Neural crest cell (in vitro differentiated cells): ENCODE results near the gene SLC17A9. TPM values are rescaled to one million over a fixed set of nuclear protein-coding genes. Genes with fewer than 3 reads are reported as not detected.
"Not testable (repeated sequence)": the region's sequence is repeated elsewhere in the genome, so short reads cannot be mapped to it uniquely, and the experiment has no call there.

Source experiments
- DNase-seq: peaks from one replicate; pipeline ENCODE4 v3.0.0; 2021; ENCODE audit warnings: low read depth, mixed read lengths, low spot score
- H3K27ac Mint-ChIP-seq: one replicate; pipeline ENCODE4 v1.8.0; 2021; ENCODE audit warnings: mild to moderate bottlenecking, mixed read lengths; ENCODE audit not compliant: unreplicated experiment
- H3K27me3 Mint-ChIP-seq: 2 replicates; pipeline ENCODE4 v1.8.0; 2021; ENCODE audit warnings: low read depth, mild to moderate bottlenecking, mixed read lengths
- H3K36me3 Mint-ChIP-seq: 2 replicates; pipeline ENCODE4 v1.8.0; 2021; ENCODE audit warnings: low read depth, mild to moderate bottlenecking, mixed read lengths
- H3K4me1 Mint-ChIP-seq: 2 replicates; pipeline ENCODE4 v1.8.0; 2021; ENCODE audit warnings: mixed read lengths
- H3K4me3 Mint-ChIP-seq: one replicate; pipeline ENCODE4 v1.8.0; 2021; ENCODE audit warnings: mild to moderate bottlenecking, mixed read lengths
- H3K9me3 Mint-ChIP-seq: 2 replicates; pipeline ENCODE4 v1.8.0; 2021; ENCODE audit warnings: mixed read lengths
- total RNA-seq: library from RNA; stranded (reverse); gene quantifications from 2 replicates; pipeline ENCODE4 v1.2.1, GENCODE V29; 2021
- TF ChIP-seq, protein P1 (sequence below): fragments of 200-600 bp; sonication (generic); conservative IDR thresholded peaks from 2 replicates; pipeline ENCODE4 v1.5.0; 2021; ENCODE audit warnings: antibody characterized with exemption, mild to moderate bottlenecking

Gene SLC17A9
- total RNA-seq, 1 donor from 2014 or later: 1.2 TPM

DNA sequence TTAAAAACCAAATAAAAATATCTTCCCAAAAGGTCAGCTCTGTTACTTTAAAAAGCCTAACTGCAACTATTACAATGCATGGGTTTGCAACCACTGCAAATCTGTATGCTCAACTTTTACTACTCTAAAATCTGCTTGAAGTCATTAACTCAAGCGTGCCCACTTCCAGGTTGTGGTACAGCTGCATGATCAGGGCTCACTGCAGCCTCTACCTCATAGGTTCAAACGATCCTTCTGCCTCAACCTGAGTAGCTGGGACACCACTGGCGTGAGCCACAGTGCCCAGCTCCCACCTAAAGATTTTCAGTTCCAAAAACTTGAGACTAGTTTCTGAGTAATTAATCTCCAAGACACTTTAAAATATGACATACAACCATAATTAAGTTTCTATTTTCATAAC lies 34.4 kb upstream of the SLC17A9 start:
- Mint-ChIP-seq H3K27ac (no peak overlapping the region), H3K9me3 (no peaks in the 10 kb centered on the region), H3K27me3 (no peaks in the 10 kb centered on the region), H3K4me1 (peaks cover 74% of the 10 kb centered on the region), H3K4me3 (peak overlapping the region; percentile 28), H3K36me3 (no peaks in the 10 kb centered on the region)
- DNase-seq: no peak
- TF ChIP-seq, protein P1, sequence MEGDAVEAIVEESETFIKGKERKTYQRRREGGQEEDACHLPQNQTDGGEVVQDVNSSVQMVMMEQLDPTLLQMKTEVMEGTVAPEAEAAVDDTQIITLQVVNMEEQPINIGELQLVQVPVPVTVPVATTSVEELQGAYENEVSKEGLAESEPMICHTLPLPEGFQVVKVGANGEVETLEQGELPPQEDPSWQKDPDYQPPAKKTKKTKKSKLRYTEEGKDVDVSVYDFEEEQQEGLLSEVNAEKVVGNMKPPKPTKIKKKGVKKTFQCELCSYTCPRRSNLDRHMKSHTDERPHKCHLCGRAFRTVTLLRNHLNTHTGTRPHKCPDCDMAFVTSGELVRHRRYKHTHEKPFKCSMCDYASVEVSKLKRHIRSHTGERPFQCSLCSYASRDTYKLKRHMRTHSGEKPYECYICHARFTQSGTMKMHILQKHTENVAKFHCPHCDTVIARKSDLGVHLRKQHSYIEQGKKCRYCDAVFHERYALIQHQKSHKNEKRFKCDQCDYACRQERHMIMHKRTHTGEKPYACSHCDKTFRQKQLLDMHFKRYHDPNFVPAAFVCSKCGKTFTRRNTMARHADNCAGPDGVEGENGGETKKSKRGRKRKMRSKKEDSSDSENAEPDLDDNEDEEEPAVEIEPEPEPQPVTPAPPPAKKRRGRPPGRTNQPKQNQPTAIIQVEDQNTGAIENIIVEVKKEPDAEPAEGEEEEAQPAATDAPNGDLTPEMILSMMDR: no peak

DNA sequence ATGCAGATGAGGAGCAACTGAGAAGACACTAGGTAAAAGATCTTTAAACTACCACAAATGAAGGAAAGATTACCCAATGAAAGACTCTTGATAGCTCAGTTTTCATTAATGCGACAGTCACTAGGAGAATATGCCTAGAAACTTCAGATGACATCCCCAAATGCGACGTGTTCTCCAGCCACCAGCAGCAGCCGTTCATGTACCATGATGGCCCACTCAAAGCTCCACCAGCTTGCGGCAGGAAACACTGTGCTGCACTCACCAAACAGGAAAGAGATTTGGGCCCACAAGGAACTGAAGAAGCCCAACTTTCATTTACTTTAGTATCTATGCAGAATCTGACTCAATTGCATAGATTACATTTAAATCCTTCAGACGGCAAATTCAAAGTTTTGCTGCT lies 33.7 kb upstream of the SLC17A9 start:
- no peaks in the 10 kb centered on the region for H3K27me3 Mint-ChIP-seq
- H3K27ac Mint-ChIP-seq: no peak overlapping the region
- H3K4me1 Mint-ChIP-seq: peaks cover 75% of the 10 kb centered on the region
- H3K36me3 Mint-ChIP-seq: no peaks in the 10 kb centered on the region
- no peak overlapping the region for H3K4me3 Mint-ChIP-seq
- TF ChIP-seq, protein P1: no peak
- H3K9me3 Mint-ChIP-seq: no peaks in the 10 kb centered on the region
- DNase-seq: no peak

DNA sequence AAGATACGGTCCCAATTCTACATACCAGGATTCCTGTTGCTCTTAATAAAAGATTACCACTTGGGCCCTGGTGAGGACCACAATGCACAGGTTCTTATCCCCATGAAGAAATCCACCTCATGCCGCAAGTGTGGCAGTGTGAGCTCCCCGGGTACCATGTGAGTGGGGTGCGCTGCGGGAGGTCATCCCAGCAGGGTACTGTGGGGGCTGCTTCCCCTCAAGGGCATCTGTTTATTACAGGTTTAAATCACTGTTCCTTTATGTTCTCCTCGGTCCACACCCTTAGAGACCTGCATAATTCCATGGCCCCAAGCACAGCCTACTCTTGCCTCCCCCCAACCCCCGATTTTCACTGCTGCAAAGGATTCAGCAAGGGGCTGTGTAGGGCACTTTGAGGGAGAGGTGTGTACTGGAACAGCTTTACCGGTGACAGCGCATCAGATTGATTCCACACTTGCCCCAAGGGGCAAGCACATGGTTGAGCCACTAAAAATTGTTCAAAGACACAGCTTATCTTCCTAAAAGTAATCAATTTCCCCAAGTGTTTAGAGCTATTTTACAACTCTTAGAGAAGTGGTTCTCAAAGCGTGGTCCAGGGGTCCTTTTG lies 32.4 kb upstream of the SLC17A9 start:
- TF ChIP-seq, protein P1: no peak
- DNase-seq: no peak
- H3K27me3 Mint-ChIP-seq: no peaks in the 10 kb centered on the region
- H3K27ac Mint-ChIP-seq: no peak overlapping the region
- H3K36me3 Mint-ChIP-seq: no peaks in the 10 kb centered on the region
- H3K4me3 Mint-ChIP-seq: peak overlapping the region; percentile 52
- H3K9me3 Mint-ChIP-seq: no peaks in the 10 kb centered on the region
- peaks cover 79% of the 10 kb centered on the region for H3K4me1 Mint-ChIP-seq

DNA sequence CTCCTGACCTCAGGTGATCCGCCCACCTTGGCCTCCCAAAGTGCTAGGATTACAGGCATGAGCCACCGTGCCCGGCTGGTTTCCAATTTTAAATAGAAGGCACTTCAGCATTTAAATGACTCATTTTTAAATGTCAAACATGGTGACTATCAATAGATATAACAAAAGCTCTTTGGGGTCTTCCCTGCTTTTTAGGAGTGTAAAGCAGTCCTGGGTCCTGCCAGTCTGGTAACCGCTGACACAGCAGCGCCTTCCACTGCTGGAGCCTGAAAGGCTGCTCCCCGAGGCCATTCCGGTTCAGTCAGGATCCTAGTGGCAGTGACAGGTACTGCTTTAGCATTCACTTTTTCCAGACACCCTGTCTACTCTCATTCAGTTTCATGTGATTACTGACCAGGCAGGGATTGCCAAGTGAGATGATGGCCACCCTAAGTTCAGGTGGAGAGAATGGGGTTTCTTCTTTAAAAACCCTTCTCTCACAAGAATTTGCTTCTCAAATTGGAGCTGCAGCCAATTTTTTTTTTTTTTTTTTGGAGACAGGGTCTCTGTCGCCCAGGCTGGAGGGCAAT lies 31.3 kb upstream of the SLC17A9 start:
- Mint-ChIP-seq H3K4me1 (peaks cover 72% of the 10 kb centered on the region), H3K36me3 (no peaks in the 10 kb centered on the region), H3K4me3 (peak overlapping the region; percentile 73), H3K27ac (no peak overlapping the region), H3K9me3 (no peaks in the 10 kb centered on the region), H3K27me3 (no peaks in the 10 kb centered on the region)
- TF ChIP-seq, protein P1: peak; percentile 73
- DNase-seq: peak; percentile 61

DNA sequence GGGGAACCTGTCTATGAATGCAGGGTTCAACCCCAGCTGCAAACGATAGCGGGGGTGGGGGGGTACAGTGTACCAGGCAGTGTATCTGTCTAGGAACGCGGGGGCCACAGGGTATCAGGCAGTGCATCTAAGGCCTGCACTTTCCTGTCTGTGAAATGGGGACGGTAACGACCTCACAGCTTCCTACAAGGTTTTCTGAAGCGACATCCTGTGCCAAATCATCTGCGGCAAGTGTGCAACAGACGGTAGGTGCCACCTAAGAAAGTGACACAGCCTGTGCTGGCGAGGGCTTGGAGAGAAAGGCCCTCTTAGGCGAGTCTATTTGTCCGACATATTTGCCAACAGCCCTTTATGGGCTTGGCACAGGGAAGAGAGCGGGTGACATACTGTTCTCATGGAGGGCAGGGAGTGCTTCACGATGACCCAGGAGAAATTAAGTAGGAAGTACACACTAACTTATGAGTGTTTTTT lies 30.0 kb upstream of the SLC17A9 start:
- Mint-ChIP-seq H3K4me1 (peaks cover 68% of the 10 kb centered on the region), H3K4me3 (peak overlapping the region; percentile 23), H3K27ac (no peak overlapping the region), H3K36me3 (no peaks in the 10 kb centered on the region), H3K9me3 (no peaks in the 10 kb centered on the region), H3K27me3 (no peaks in the 10 kb centered on the region)
- TF ChIP-seq, protein P1: no peak
- no peak for DNase-seq

DNA sequence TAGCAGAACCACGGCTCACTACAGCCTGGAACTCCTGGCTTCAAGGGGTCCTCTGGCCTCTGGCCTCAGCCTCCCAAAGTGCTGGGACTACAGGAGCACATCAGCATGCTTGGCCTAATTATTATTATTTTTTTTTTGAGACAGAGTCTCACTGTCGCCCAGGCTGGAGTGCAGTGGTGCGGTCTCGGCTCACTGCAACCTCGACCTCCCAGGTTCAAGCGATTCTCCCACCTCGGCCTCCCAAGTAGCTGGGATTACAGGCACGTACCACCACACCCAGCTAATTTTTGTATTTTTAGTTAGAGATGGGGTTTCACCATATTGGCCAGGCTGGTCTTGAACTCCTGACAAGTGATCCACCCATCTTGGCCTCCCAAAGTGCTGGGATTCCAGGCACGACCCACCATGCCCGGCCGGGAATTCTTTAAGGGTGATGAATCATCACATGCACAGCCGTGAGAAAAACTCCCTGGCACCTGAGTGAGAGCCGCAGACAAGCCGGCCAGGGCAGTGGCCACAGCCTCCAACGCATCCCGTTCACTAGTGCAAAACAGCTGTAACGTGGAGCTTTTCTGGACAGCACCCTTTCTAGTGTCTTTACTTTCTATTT lies 29.3 kb upstream of the SLC17A9 start:
- not testable (repeated sequence) for DNase-seq, H3K27me3 Mint-ChIP-seq, H3K27ac Mint-ChIP-seq, H3K9me3 Mint-ChIP-seq, H3K36me3 Mint-ChIP-seq
- Mint-ChIP-seq H3K4me3 (peak overlapping the region; percentile 23), H3K4me1 (peaks cover 66% of the 10 kb centered on the region)
